Measurements from ENCODE around the gene DENND4B.

DNA sequence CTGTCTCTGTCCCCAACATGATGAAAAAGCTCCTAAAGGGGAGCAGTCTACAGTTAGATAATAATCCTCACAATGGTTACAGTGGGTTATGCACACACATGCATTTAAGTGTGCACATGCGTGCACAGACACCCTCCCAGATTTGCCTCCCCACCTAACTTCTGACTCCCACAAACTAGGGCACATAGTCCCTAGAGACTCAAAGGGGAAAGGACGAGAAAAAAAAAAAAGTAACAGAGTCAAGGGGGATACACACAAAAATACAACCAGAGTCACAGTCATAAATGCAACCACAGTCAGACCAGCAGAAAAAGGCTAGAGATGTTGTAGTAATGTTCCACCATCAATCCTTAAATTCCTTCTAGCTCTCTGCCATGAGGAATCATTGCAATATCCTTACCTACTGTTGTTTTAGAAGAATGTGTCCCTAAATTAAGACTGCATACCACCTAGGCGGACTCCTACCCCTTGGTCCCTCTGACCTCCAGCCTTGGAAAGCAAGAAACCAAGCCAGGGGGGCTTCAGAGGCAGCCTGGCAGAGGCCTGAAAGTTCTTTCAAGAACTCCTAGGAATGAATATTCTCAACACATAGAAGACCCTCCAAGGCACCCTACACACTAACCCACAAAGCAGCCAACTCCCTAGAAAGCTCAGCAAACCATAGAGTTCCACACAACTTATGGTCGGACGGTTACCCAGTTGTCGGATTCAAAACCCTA lies 10.6 kb upstream of the DENND4B start:
- TF ChIP-seq CBX3 (IDR thresholded peaks at IDR 0.05; ENCODE audit: borderline replicate concordance in 1 of 2, low read length in 2 of 2): no peak
- no peak for TF ChIP-seq POLR2A (conservative IDR thresholded peaks at IDR 0.05)
- no peak for TF ChIP-seq PCBP1 (IDR thresholded peaks at IDR 0.05; ENCODE audit: low read depth, low read length, poor library complexity, severe bottlenecking)
- TF ChIP-seq, protein P1, sequence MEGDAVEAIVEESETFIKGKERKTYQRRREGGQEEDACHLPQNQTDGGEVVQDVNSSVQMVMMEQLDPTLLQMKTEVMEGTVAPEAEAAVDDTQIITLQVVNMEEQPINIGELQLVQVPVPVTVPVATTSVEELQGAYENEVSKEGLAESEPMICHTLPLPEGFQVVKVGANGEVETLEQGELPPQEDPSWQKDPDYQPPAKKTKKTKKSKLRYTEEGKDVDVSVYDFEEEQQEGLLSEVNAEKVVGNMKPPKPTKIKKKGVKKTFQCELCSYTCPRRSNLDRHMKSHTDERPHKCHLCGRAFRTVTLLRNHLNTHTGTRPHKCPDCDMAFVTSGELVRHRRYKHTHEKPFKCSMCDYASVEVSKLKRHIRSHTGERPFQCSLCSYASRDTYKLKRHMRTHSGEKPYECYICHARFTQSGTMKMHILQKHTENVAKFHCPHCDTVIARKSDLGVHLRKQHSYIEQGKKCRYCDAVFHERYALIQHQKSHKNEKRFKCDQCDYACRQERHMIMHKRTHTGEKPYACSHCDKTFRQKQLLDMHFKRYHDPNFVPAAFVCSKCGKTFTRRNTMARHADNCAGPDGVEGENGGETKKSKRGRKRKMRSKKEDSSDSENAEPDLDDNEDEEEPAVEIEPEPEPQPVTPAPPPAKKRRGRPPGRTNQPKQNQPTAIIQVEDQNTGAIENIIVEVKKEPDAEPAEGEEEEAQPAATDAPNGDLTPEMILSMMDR (IDR thresholded peaks at IDR 0.05 in 2 of 3, conservative IDR thresholded peaks at IDR 0.05 in 1 of 3; ENCODE audit: insufficient read depth in 2 of 3, low read depth in 1 of 3, low read length in 3 of 3): no peak
- no peak for TF ChIP-seq CSDE1 (IDR thresholded peaks at IDR 0.05)
- TF ChIP-seq, protein P2, sequence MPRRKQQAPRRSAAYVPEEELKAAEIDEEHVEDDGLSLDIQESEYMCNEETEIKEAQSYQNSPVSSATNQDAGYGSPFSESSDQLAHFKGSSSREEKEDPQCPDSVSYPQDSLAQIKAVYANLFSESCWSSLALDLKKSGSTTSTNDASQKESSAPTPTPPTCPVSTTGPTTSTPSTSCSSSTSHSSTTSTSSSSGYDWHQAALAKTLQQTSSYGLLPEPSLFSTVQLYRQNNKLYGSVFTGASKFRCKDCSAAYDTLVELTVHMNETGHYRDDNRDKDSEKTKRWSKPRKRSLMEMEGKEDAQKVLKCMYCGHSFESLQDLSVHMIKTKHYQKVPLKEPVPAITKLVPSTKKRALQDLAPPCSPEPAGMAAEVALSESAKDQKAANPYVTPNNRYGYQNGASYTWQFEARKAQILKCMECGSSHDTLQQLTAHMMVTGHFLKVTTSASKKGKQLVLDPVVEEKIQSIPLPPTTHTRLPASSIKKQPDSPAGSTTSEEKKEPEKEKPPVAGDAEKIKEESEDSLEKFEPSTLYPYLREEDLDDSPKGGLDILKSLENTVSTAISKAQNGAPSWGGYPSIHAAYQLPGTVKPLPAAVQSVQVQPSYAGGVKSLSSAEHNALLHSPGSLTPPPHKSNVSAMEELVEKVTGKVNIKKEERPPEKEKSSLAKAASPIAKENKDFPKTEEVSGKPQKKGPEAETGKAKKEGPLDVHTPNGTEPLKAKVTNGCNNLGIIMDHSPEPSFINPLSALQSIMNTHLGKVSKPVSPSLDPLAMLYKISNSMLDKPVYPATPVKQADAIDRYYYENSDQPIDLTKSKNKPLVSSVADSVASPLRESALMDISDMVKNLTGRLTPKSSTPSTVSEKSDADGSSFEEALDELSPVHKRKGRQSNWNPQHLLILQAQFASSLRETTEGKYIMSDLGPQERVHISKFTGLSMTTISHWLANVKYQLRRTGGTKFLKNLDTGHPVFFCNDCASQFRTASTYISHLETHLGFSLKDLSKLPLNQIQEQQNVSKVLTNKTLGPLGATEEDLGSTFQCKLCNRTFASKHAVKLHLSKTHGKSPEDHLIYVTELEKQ (CRISPR knock-in tag; IDR thresholded peaks at IDR 0.05): no peak
- TF ChIP-seq, protein P3, sequence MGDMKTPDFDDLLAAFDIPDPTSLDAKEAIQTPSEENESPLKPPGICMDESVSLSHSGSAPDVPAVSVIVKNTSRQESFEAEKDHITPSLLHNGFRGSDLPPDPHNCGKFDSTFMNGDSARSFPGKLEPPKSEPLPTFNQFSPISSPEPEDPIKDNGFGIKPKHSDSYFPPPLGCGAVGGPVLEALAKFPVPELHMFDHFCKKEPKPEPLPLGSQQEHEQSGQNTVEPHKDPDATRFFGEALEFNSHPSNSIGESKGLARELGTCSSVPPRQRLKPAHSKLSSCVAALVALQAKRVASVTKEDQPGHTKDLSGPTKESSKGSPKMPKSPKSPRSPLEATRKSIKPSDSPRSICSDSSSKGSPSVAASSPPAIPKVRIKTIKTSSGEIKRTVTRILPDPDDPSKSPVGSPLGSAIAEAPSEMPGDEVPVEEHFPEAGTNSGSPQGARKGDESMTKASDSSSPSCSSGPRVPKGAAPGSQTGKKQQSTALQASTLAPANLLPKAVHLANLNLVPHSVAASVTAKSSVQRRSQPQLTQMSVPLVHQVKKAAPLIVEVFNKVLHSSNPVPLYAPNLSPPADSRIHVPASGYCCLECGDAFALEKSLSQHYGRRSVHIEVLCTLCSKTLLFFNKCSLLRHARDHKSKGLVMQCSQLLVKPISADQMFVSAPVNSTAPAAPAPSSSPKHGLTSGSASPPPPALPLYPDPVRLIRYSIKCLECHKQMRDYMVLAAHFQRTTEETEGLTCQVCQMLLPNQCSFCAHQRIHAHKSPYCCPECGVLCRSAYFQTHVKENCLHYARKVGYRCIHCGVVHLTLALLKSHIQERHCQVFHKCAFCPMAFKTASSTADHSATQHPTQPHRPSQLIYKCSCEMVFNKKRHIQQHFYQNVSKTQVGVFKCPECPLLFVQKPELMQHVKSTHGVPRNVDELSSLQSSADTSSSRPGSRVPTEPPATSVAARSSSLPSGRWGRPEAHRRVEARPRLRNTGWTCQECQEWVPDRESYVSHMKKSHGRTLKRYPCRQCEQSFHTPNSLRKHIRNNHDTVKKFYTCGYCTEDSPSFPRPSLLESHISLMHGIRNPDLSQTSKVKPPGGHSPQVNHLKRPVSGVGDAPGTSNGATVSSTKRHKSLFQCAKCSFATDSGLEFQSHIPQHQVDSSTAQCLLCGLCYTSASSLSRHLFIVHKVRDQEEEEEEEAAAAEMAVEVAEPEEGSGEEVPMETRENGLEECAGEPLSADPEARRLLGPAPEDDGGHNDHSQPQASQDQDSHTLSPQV (IDR thresholded peaks at IDR 0.05): no peak
- TF ChIP-seq, protein P4, sequence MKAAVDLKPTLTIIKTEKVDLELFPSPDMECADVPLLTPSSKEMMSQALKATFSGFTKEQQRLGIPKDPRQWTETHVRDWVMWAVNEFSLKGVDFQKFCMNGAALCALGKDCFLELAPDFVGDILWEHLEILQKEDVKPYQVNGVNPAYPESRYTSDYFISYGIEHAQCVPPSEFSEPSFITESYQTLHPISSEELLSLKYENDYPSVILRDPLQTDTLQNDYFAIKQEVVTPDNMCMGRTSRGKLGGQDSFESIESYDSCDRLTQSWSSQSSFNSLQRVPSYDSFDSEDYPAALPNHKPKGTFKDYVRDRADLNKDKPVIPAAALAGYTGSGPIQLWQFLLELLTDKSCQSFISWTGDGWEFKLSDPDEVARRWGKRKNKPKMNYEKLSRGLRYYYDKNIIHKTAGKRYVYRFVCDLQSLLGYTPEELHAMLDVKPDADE (conservative IDR thresholded peaks at IDR 0.05; ENCODE audit: control insufficient read depth, low read depth, low read length): no peak
- TF ChIP-seq ZNF324 (CRISPR knock-in tag; IDR thresholded peaks at IDR 0.05): no peak
- TF ChIP-seq, protein P5, sequence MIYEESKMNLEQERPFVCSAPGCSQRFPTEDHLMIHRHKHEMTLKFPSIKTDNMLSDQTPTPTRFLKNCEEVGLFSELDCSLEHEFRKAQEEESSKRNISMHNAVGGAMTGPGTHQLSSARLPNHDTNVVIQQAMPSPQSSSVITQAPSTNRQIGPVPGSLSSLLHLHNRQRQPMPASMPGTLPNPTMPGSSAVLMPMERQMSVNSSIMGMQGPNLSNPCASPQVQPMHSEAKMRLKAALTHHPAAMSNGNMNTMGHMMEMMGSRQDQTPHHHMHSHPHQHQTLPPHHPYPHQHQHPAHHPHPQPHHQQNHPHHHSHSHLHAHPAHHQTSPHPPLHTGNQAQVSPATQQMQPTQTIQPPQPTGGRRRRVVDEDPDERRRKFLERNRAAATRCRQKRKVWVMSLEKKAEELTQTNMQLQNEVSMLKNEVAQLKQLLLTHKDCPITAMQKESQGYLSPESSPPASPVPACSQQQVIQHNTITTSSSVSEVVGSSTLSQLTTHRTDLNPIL (CRISPR knock-in tag; IDR thresholded peaks at IDR 0.05): no peak
- TF ChIP-seq, protein P6, sequence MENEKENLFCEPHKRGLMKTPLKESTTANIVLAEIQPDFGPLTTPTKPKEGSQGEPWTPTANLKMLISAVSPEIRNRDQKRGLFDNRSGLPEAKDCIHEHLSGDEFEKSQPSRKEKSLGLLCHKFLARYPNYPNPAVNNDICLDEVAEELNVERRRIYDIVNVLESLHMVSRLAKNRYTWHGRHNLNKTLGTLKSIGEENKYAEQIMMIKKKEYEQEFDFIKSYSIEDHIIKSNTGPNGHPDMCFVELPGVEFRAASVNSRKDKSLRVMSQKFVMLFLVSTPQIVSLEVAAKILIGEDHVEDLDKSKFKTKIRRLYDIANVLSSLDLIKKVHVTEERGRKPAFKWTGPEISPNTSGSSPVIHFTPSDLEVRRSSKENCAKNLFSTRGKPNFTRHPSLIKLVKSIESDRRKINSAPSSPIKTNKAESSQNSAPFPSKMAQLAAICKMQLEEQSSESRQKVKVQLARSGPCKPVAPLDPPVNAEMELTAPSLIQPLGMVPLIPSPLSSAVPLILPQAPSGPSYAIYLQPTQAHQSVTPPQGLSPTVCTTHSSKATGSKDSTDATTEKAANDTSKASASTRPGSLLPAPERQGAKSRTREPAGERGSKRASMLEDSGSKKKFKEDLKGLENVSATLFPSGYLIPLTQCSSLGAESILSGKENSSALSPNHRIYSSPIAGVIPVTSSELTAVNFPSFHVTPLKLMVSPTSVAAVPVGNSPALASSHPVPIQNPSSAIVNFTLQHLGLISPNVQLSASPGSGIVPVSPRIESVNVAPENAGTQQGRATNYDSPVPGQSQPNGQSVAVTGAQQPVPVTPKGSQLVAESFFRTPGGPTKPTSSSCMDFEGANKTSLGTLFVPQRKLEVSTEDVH (IDR thresholded peaks at IDR 0.05; ENCODE audit: low read depth, partially characterized antibody): no peak
- no peak for TF ChIP-seq NFE2L1 (tag; IDR thresholded peaks at IDR 0.05; ENCODE audit: borderline replicate concordance, low read depth)
- TF ChIP-seq HSF4 (CRISPR knock-in tag; IDR thresholded peaks at IDR 0.05; ENCODE audit: borderline replicate concordance): no peak

Measured in K562 (cell line).